NCI-H1417 treated with DMSO at 0.1 percent for 48 hours (cell line): ENCODE data around the gene AKAP12.
"Not testable (repeated sequence)": the region's sequence is repeated elsewhere in the genome, so short reads cannot be mapped to it uniquely, and the experiment has no call there.

Experiments used
- DNase-seq: peaks from one replicate; lab custom pipeline; 2025; lab: John Stamatoyannopoulos, UW

Gene AKAP12

DNA sequence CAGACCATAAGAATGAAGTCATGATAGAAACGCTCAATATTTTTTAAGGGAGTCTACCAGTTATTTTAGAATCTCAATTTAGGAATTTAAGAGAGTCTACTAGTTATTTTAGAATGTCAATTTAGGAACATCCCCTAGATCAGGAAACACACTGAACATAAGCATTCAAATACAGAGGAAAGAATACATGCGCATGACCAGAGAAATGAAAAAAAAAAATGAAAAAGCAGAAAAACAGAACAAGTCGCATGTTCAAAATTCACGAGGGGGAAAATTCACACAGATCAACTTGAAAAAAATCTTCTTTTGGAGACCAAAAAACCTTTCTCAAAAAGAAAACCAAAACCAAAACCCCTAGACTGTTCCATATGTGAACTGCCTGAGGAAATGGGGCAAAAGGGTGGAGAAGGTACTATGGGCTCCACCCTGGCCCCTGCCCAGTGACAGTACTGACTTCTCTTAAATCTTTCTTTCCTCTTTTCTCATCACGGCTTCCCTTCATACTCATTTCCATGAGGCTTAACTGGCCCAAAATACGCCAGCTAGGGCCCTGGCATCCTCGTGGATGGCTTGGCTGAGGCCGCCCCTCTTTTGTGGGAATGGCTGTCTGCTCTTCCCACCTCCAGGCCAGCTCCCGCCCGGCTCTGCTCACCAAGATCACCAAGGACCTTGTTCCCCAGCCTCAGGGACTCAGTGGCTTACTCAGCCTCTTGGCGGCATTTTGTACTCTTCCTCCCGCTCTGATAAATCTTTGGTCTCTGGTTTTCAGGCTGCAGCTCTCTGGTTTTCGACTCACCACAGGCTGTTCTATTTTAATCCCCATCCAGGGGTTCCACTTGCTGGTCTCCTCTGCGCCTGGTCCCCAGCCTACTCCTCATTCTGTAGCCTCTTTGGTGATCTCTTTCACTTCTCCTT is 140.4 kb downstream of the AKAP12 start:
- DNase-seq, result no peak

GRCh38 chr6:151380848-151381205 is 141.1 kb downstream of the AKAP12 start:
- no peak for DNase-seq

DNA sequence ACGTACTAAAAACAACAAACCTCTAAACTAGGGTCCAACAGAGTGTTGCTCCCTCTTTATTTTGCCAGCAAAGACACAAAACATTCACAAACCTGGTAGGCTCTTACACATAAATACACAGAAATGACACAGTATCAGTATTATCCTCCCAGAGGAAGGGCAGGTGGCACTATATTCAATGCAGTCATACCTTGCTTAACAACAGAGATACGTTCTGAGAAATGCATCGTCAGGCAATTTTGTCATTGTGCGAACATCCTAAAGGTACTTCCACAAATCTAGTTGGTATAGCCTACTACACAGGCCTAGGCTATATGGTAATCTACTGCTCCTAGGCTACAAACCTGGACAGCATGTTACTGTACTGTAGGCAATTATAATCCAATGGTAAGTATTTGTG is 142.0 kb downstream of the AKAP12 start:
- no peak for DNase-seq

GRCh38 chr6:151382631-151383030 is 142.9 kb downstream of the AKAP12 start:
- DNase-seq, result not testable (repeated sequence)

- DNase-seq, result no peak
These were observed 144.4 kb downstream of the AKAP12 start for GRCh38 chr6:151384151-151384550.

DNA sequence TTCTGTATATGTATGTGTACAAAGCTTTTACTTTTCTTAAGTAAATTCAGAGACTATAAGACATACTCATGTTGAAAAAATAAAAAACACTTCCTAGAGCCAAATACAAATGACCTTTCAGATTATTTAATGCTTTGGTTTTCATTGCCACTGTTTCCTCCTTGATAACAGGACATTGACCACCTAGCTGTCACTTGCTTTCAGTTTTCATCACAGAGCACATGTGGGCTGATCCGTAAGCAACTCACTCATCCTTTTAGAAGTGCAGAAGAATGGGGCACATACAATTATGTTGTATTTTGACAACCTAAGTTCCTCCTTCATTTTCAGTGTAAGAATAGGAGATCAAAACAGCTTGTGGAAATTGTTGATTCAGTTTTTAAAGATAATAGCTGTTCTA is 145.4 kb downstream of the AKAP12 start:
- no peak for DNase-seq

DNA sequence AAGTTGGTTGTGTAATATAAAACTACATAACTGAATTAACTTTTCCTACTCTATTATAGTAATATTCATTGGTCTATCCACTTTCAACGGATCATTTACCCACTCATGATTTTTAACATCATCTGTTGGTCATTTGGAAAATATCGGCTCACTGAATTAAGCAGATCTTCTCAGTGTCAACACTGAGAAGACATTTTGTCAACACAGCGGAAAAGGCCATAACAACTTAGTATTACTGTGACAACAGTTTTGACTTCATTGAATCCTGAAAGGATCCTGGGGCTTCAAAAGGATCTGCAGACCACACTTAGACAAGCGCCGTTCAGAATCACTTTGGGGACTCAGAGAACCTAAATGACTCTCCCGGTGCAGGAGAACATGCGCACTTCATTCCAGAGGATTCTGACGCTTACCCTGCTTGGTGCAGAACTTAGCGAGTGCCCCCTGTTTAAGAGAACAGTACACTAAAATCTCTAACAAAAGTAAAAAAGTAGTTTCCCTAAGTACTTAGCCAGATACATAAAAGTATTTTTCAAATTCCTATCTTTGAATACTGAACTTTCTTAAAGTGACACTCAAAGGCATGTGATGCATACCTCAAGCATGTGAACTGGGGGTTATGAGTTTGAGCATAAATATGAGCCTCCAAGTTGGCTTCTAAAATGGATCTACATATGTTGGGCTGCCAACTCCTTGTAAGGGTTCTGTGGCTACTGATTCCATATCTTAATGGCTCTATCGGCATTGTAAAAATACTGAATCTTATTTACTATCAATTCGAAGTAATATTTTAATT is 147.6 kb downstream of the AKAP12 start:
- DNase-seq, result no peak

DNA sequence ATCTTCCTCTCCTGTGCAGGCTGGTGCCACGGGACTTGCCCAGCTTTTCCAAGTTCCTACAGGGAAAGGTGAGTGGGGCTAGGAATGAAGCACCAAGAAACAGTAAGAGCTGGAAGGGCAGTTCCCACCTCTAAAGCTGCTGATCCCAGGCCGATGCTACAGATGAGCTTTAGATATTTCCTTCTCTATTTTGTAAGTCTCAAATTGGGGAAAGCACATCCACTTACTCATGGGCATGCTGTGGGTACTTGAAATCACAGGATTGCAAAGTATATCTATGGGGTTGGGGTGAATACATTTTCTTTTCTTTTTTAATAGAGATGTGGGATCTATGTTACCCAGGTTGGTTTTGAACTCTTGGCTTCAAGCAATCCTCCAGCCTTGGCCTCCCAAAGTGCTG is 148.5 kb downstream of the AKAP12 start:
- DNase-seq, result no peak

DNA sequence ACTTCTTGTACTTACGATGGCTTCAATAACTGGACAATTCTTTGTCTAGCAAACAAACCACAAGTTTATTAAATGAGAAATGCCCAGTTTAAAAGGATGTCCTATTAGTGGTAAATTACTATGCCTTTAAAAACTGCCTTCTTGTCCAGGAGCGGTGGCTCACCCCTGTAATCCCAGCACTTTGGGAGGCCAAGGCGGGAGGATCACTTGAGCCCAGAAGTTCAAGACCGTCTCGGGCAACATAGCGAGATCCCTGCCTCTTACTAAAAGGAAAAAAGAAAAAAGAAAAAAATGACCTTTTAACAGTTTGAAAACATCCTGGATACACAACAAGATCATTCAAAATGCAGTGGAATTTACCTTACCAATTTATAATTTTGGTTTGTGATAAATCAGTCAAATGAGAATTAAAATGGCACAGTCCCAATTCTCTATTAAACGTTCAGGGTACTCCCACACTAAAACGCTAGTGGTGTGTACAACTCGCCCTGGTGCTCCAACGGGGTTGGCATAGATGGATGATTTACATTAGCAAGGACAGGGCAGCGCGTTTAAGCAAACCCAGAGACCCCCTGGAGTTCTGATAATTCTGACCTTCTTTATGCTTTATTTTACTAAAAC is 149.3 kb downstream of the AKAP12 start:
- DNase-seq, result peak; percentile 83

DNA sequence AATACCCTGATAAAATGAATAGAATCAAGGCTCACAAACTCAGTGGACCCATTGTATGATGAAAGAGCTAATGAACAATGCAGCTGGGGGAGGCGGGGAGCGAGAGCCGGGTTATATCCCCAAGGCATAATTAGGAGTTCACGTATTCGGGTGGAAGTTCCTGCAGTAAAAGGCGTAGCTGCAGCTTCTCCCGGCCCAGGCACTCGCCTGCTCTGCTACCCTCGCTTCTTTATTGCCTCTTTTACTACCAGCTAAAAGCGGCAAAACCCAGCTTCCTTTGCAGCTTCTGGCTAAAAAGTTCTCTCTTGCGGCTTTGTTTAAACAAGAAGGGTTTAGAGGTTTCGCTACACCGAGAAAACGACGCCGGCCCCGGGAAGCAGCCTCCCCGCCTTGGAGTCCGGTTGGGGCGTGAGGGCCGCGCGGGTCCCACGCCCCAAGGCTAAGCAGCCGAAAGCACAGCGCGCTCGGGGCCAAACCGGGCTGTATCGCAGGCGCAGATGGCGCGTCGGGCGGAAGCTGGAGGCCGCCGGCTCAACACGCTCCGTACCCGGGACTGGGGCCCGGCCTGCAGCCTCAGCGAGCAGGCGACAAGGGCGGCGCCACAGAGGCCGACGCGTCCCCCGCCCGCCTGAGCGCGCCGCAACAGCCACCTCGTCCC is 150.0 kb downstream of the AKAP12 start:
- peak; percentile 83 for DNase-seq

DNA sequence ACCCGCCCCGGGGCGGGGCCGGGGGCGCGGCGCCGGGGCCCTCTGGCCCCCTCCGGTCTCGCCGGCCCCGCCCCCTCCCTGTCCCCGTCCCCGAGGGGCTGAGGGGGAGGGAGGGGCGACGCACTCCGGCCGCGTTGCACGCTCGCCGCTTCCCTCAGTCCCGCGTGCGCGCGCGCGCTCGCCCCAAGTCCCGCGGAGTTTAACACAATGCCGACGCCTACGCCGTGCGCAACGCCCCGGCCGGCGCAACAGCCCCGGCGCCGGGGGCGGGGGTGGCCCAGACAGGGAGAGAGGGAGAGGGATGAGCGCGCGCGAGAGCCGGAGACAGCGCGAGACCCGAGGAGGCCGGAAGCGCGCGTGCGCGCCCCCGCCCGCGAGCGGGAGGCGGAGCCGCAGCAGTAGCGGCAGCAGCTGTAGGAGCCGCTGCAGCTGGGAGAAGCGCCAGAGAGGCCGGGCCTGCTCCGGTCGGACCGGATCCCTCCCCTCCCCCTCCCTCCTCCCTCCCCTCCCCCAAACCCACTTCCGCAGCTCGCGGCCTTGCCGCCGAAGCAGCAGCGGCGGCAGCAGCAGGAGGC is 150.6 kb downstream of the AKAP12 start:
- DNase-seq, result peak; percentile 96

DNA sequence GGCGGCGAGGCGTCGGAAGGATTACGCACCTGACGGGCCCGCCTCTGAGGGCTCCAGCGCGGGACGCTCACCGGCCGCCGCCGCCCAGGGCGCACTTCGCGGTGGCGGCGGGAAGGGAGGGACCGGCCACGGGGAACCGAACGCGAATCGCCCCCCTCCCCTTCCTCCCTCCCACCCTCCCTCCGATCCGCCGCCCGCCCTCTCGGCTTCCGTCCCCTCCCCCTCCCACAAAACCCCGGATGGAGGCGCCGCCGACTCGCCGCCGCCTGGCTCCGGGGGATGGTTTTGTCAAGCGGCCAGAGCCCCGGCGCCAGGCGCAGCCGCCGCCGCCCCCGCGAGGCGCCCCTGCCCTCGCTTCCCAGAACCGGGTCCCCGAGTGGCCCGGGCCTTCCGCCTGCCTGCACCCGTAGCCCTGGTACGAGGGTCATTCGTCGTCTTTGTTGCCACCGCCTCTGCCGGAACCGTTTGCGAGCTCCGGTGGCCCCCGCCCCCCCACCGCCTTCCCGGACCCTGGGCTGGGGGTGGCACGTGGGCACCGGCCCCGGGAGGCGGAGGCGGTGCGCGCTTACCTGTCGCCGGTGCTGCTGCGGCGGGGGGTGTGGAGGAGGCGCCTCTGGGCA is 151.2 kb downstream of the AKAP12 start:
- no peak for DNase-seq

- DNase-seq, result no peak
These were observed 152.0 kb downstream of the AKAP12 start, which contains the start of gene ZBTB2 for GRCh38 chr6:151391471-151392413. Gene ZBTB2, minus strand, starts transcription at chr6:151391559. Its CDS starts 17,922 bp downstream, at chr6:151373637.

DNA sequence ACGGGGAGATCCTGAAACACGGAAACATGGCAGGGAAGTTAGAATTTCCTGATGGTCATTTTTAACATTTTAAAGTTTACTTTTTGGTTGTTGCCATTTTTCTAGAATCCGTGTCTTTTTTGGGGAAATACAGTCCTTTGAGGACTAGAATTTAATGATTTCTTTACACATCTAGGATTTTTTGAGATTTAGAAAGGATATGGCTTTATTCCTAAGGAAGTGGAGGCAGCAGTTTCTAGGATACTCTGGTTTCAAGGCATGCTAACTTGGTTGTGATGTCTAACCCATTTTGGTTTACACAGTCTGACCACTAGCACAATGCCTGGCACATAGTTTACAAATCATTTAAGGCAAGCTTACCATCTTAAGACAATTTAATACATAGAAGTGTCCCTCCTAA is 152.7 kb downstream of the AKAP12 start:
- no peak for DNase-seq

GRCh38 chr6:151393410-151393809 is 153.6 kb downstream of the AKAP12 start:
- DNase-seq, result no peak

DNA sequence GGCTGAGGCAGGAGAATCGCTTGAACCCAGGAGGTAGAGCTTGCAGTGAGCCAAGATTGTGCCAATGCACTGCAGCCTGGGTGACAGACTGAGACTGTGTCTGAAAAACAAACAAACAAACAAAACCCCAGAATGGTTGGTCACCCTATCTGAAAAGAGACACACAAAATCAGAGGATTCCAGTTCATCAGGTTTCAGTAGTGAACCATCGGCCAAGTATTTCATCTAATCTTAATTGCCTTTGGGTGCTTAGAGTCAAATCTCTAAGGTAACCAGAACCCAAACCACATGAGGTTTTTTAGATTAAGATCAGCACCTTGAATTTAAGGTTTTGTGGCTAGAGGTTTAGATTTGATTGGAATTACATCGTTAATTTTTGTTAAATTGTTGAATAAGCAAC is 159.9 kb downstream of the AKAP12 start:
- no peak for DNase-seq

- no peak for DNase-seq
These were observed 160.7 kb downstream of the AKAP12 start for GRCh38 chr6:151400473-151400872.

- no peak for DNase-seq
These were observed 162.5 kb downstream of the AKAP12 start for GRCh38 chr6:151402228-151402627.

DNA sequence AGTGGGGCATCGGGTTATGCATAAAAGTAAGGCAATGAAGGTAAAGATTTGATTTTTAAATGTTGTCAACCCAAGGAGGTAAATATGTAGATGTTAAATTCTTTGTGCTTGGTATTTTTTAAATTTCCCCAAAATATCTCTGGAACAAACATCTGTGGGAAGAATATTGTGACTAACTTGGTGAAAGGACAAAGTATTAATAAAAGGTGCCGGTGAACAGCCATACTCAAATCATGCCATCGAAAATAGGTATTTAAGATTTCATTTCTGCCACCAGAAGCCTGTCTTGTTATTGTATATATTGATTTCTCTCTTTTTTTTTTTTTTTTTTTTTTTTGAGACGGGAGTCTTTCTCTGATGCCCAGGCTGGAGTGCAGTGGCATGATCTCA is 164.1 kb downstream of the AKAP12 start:
- no peak for DNase-seq
